Activated CD8-positive, alpha-beta memory T cell treated with anti-CD3 and anti-CD28 coated beads, Interleukin-2, amount 50 U/mL, for 4 hours (primary cell): ENCODE measurements around the gene GRAPL.
"Not testable (repeated sequence)": the region's sequence is repeated elsewhere in the genome, so short reads cannot be mapped to it uniquely, and the experiment has no call there.

Source experiments
- DNase-seq: peaks from one replicate; pipeline ENCODE4 v3.0.0-alpha.2; 2020

Gene GRAPL

DNA sequence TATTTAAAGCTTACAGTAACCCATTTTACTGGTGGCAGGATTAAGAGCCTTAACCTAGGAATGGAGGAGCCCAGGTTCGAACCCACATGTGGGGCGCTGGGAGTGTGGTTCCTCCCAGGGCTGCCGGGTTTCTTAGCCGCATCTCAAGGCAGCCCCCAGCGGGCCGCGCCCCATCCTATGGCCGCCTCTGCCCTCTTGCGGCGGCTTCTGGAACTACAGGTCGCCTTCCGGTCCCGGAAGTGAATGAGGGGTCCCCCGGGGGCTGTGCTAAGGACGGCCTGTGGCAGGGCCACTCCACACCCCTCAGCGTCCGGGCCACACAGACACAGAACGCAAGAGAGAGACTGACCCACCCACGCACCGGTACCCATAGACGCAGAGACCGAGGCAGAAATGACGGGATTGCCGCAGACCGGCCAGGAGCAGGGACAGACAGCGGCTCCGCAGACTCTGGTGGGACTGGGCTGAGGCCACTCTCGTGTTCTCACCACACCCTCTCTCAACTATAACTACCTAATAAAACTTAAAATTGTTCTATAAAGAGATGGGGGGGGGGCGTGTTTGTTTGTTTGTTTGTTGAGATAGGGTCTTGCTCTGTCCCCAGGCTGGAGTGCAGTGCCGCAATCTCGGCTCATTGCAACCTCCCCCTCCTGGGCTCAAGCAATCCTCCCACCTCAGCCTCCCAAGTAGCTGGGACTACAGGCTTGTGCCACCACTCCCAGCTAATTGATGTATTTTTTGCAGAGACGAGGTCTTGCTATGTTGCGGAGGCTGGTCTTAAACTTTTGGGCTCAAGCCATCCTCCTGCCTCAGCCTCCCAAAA lies 69.2 kb downstream of the GRAPL start:
- DNase-seq = not testable (repeated sequence)

DNA sequence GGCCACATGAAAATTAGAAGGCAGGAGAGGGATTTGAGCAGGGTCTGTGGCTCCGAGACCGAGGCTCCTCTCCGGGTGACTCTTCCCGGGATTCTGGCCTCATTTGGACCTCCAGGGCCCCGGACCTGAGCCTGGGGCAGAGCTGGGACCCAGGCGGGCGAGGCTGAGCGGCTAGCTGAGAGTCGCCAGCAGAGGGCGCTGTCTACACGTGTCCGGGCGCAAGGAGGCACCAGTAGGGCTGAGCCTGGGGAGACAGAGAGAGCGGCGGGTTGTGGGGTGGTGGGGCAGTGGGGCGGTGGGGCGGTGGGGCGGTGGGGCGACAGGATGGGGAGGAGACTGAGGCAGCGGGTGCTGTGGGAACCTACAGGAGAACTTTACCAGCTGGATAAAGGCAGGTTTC lies 75.1 kb downstream of the GRAPL start:
- not testable (repeated sequence) for DNase-seq

DNA sequence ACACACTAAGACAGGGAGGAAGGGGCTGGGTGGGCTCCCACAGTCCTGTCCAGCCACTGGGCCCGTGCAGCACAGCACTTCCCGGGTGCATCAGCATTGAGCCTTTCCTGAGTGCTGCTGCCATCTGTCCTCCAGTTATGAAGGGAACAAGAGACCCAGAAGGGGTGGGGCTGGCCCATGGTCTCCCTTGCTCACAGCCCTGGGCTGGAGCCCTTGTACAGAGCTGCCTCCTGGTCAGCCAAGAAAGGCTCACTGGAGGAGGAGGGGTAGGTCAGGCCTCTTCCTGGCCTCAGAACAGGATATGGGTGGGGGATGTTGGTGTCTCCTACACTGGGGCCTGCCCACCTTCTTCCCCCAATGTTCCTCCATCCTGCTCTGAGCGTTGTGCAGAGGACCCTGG lies 76.0 kb downstream of the GRAPL start:
- DNase-seq = not testable (repeated sequence)
